Fibroblast of lung (primary cell): ENCODE results near the gene PPFIA2.

Experiments
- EZH2 ChIP-seq: IDR thresholded peaks from 2 replicates; pipeline ENCODE4 v1.5.1; 2012; ENCODE audit warnings: low read length, control low read depth, mild to moderate bottlenecking; ENCODE audit errors: missing control alignments
- TF ChIP-seq, protein P1 (sequence below), 2 donors: IDR thresholded peaks in 1 of 2; conservative IDR thresholded peaks in 1 of 2; 1 replicate in 1 of 2; 2 replicates in 1 of 2; pipeline ENCODE4 v1.5.1; 2011 to 2012; ENCODE audit warnings: low read length in 2 of 2, control low read depth in 1 of 2, inconsistent platforms in 1 of 2, low read depth in 1 of 2, mild to moderate bottlenecking in 1 of 2

- TF ChIP-seq, protein P1, sequence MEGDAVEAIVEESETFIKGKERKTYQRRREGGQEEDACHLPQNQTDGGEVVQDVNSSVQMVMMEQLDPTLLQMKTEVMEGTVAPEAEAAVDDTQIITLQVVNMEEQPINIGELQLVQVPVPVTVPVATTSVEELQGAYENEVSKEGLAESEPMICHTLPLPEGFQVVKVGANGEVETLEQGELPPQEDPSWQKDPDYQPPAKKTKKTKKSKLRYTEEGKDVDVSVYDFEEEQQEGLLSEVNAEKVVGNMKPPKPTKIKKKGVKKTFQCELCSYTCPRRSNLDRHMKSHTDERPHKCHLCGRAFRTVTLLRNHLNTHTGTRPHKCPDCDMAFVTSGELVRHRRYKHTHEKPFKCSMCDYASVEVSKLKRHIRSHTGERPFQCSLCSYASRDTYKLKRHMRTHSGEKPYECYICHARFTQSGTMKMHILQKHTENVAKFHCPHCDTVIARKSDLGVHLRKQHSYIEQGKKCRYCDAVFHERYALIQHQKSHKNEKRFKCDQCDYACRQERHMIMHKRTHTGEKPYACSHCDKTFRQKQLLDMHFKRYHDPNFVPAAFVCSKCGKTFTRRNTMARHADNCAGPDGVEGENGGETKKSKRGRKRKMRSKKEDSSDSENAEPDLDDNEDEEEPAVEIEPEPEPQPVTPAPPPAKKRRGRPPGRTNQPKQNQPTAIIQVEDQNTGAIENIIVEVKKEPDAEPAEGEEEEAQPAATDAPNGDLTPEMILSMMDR (conservative IDR thresholded peaks at IDR 0.05 in 1 of 2, IDR thresholded peaks at IDR 0.05 in 1 of 2; ENCODE audit: low read depth in 1 of 2, low read length in 2 of 2) = no peak
- no peak for TF ChIP-seq EZH2
These were observed 506.9 kb downstream of the PPFIA2 start for GRCh38 chr12:81252228-81252627.
